HepG2 (cell line): ENCODE results near the gene MEPE. TPM values are rescaled to one million over a fixed set of nuclear protein-coding genes. Genes with fewer than 3 reads are reported as not detected.

Experiments
- ATAC-seq: fragments of 200-7000 bp; cut with Tn5 transposase; 3 replicates; pipeline ENCODE4 v1.9.1; 2020; ENCODE audit warnings: mild to moderate bottlenecking, moderate library complexity
- BruUV-seq: library from RNA; stranded (reverse); fragments of 400-500 nt; replicated peaks from 2 replicates; lab custom pipeline; 2021; lab: Mats Ljungman, UMichigan
- CTCF ChIA-PET: fragments of 300-600 bp; formaldehyde crosslinking; extraction: SDS; loops from one replicate; lab custom pipeline; 2021; ENCODE audit warnings: low total read pairs, inconsistent platforms, low intra/inter-chr PET ratio; lab: Yijun Ruan, JAX
- POLR2A ChIA-PET: fragments of 350-600 bp; sonication (Branson Sonifier 250); formaldehyde crosslinking; loops from one replicate; lab custom pipeline; 2020; ENCODE audit warnings: antibody characterized with exemption, inconsistent platforms; lab: Yijun Ruan, JAX
- DNase-seq: peaks from one replicate; pipeline ENCODE4 v3.0.0-alpha.2; 2015; ENCODE audit warnings: low spot score
- FAIRE-seq: peaks from 3 replicates; lab custom pipeline; 2011; peaks lifted over from hg19 to GRCh38; lab: Jason Lieb, UNC
- H2AFZ ChIP-seq: one replicate; pipeline ENCODE4 v1.6.1; 2011; ENCODE audit warnings: low read length, inconsistent platforms
- H3K27ac ChIP-seq: fragments of 300-600 bp; 3 replicates; pipeline ENCODE4 v1.8.0; 2011; ENCODE audit warnings: mixed run types, mild to moderate bottlenecking, mixed read lengths, low read length, inconsistent platforms; ENCODE audit not compliant: insufficient read depth; ENCODE audit errors: extremely low read length
- H3K27me3 ChIP-seq, 2 experiments: fragments of 200-600 bp in 1 of 2; 2 replicates in 1 of 2; 3 replicates in 1 of 2; pipeline versions ENCODE4 v1.6.0 to v1.8.0; 2011; ENCODE audit warnings: low read length in 2 of 2, mild to moderate bottlenecking in 2 of 2, moderate library complexity in 2 of 2, inconsistent platforms in 1 of 2; ENCODE audit not compliant: insufficient read depth in 2 of 2, control insufficient read depth in 1 of 2
- H3K36me3 ChIP-seq, 2 experiments: fragments of 200-600 bp in 1 of 2; replicated peaks in 1 of 2; 2 replicates in 1 of 2; 3 replicates in 1 of 2; pipeline versions ENCODE4 v1.5.1 to v1.8.0; 2011; ENCODE audit warnings: low read length in 2 of 2, inconsistent platforms in 1 of 2; ENCODE audit not compliant: insufficient read depth in 2 of 2, control insufficient read depth in 1 of 2
- H3K4me1 ChIP-seq: 2 replicates; pipeline ENCODE4 v1.5.1; 2012; ENCODE audit warnings: low read length, inconsistent platforms; ENCODE audit not compliant: insufficient read depth
- H3K4me2 ChIP-seq: 2 replicates; pipeline ENCODE4 v1.6.0; 2011; ENCODE audit warnings: low read depth, low read length, inconsistent platforms
- H3K4me3 ChIP-seq, 3 experiments: fragments of 200-600 bp in 1 of 3; sonication (generic), shearing (Covaris generic) in 1 of 3; replicated peaks in 1 of 3; 2 replicates each; pipeline ENCODE4 v1.5.1; 2011 to 2016; ENCODE audit warnings: low read length in 3 of 3, inconsistent platforms in 2 of 3, low read depth in 2 of 3, mild to moderate bottlenecking in 2 of 3, control low read depth in 1 of 3, mixed read lengths in 1 of 3; ENCODE audit not compliant: insufficient read depth in 1 of 3
- H3K79me2 ChIP-seq: one replicate; pipeline ENCODE4 v1.6.1; 2011; ENCODE audit warnings: low read length, inconsistent platforms; ENCODE audit not compliant: insufficient read depth
- H3K9ac ChIP-seq: 2 replicates; pipeline ENCODE4 v1.6.0; 2011; ENCODE audit warnings: mild to moderate bottlenecking, low read depth, low read length, inconsistent platforms; ENCODE audit not compliant: insufficient read depth
- H3K9me3 ChIP-seq: 2 replicates; pipeline ENCODE4 v1.5.1; 2012; ENCODE audit warnings: mild to moderate bottlenecking, low read length
- H4K20me1 ChIP-seq: 2 replicates; pipeline ENCODE4 v1.6.0; 2011; ENCODE audit warnings: inconsistent platforms, mild to moderate bottlenecking, low read length, moderate library complexity; ENCODE audit not compliant: insufficient read depth
- ARID2 ChIP-seq: sonication (generic); formaldehyde crosslinking; IDR thresholded peaks from 2 replicates; pipeline ENCODE4 v1.8.1; 2022; ENCODE audit warnings: mild to moderate bottlenecking, missing genetic modification reagents, borderline replicate concordance
- MTA3 ChIP-seq: sonication (generic); formaldehyde crosslinking; IDR thresholded peaks from 2 replicates; pipeline ENCODE4 v1.4.0; 2020; ENCODE audit warnings: missing genetic modification reagents
- PAF1 ChIP-seq: IDR thresholded peaks from 2 replicates; pipeline ENCODE4 v1.6.1; 2016; ENCODE audit warnings: missing genetic modification reagents, missing compliant biosample characterization
- POLR2AphosphoS2 ChIP-seq: IDR thresholded peaks from 2 replicates; pipeline ENCODE4 v1.6.1; 2011; ENCODE audit warnings: low read depth, low read length, improper control_type of control experiment
- SMYD3 ChIP-seq: sonication (generic); formaldehyde crosslinking; IDR thresholded peaks from 2 replicates; pipeline ENCODE4 v1.8.1; 2023; ENCODE audit warnings: mild to moderate bottlenecking, missing genetic modification reagents
- ZNF550 ChIP-seq: sonication (generic); formaldehyde crosslinking; IDR thresholded peaks from 2 replicates; pipeline ENCODE4 v1.4.0; 2020; ENCODE audit warnings: mild to moderate bottlenecking, missing genetic modification reagents, borderline replicate concordance
- ZNF597 ChIP-seq: sonication (generic); formaldehyde crosslinking; IDR thresholded peaks from 2 replicates; pipeline ENCODE4 v1.5.0; 2020; ENCODE audit warnings: missing genetic modification reagents
- ZNF619 ChIP-seq: sonication (generic); formaldehyde crosslinking; IDR thresholded peaks from 2 replicates; pipeline ENCODE4 v1.4.0; 2020; ENCODE audit warnings: mild to moderate bottlenecking, missing genetic modification reagents
- ZNF777 ChIP-seq: sonication (generic); formaldehyde crosslinking; IDR thresholded peaks from 2 replicates; pipeline ENCODE4 v1.4.0; 2020; ENCODE audit warnings: missing genetic modification reagents
- WGBS: methylation state at CpG from one replicate; pipeline ENCODE4 v1.1.6; 2017; ENCODE audit warnings: low lambda C conversion rate; 5-methylcytosine and 5-hydroxymethylcytosine counted together
- in situ Hi-C: cut with HindIII; loops from 2 replicates; pipeline ENCODE4 v1.10.0; 2017; ENCODE audit warnings: low pct_unique_long_range_greater_than_20kb; ENCODE audit not compliant: extremely low pct_ligation_motif_present
- intact Hi-C: fragments of 100-400 bp; cut with micrococcal nuclease; formaldehyde crosslinking; loops from one replicate; pipeline ENCODE4 v1.10.0; 2022; ENCODE audit not compliant: unreplicated experiment
- polyA plus RNA-seq, 8 experiments: library from polyadenylated mRNA; depleted of rRNA in 3 of 8; stranded (reverse) in 7 of 8; unstranded in 1 of 8; fragments of >200 nt; fragmentation: Illumina TruSeq in 4 of 8; extraction: Trizol in 4 of 8; gene quantifications; 2 replicates each; pipeline versions ENCODE4 v1.2.1 to v1.2.3, GENCODE V29; 2011 to 2016; ENCODE audit warnings: low read depth in 4 of 8, missing spikeins in 1 of 8, mixed read lengths in 1 of 8; ENCODE audit not compliant: insufficient read depth in 1 of 8
- total RNA-seq, 5 experiments: library from RNA; depleted of rRNA; stranded (reverse); fragments of >200 nt; fragmentation: Illumina TruSeq; extraction: Trizol; gene quantifications; 2 replicates each; pipeline ENCODE4 v1.2.3, GENCODE V29; 2016; ENCODE audit warnings: low read depth in 1 of 5
- TF ChIP-seq, protein P1 (sequence below): sonication (generic); formaldehyde crosslinking; IDR thresholded peaks from 2 replicates; pipeline ENCODE4 v1.8.0; 2022; ENCODE audit warnings: mild to moderate bottlenecking, missing genetic modification reagents

The MEPE gene
- total and polyA plus RNA-seq, 2 of the 13 experiments (the other 11 are each of a cell fraction or from before 2014, with no cell fraction given): 0.04 TPM; not detected in 1

DNA sequence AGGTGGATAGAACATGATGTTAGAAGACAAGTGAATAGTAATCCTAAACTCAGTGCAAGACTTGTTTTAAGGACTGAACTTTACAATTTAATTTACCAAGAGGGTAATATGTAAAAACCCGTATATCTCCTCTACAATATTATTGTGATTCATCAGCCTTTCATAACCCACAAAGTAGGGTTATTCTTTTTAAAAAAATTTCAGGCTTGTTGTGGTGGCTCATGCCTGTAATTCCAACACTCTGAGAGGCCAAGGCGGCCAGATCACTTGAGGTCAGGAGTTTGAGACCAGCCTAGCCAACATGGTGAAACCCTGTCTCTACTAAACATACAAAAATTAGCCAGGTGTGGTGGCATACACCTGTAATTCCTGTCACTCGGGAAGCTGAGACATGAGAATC, 26.2 kb upstream of the MEPE start:
- no TSS peak for BruUV-seq
- Histone ChIP-seq H2AFZ (no peak overlapping the region), H3K4me3 (no peak overlapping the region), H3K4me1 (no peaks in the 10 kb centered on the region)
- in situ Hi-C loops (no loop called here), intact Hi-C loops (no loop called here)
- FAIRE-seq (no peak), DNase-seq (no peak)
- 17% methylated on average over 3 of the region's 3 CpGs for WGBS
- no peak for TF ChIP-seq ZNF597 (CRISPR knock-in tag)
- TF ChIP-seq SMYD3: no peak
- TF ChIP-seq ZNF550 (CRISPR knock-in tag): no peak
- TF ChIP-seq, protein P1, sequence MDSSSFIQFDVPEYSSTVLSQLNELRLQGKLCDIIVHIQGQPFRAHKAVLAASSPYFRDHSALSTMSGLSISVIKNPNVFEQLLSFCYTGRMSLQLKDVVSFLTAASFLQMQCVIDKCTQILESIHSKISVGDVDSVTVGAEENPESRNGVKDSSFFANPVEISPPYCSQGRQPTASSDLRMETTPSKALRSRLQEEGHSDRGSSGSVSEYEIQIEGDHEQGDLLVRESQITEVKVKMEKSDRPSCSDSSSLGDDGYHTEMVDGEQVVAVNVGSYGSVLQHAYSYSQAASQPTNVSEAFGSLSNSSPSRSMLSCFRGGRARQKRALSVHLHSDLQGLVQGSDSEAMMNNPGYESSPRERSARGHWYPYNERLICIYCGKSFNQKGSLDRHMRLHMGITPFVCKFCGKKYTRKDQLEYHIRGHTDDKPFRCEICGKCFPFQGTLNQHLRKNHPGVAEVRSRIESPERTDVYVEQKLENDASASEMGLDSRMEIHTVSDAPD: no peak
- no peak for TF ChIP-seq PAF1 (CRISPR knock-in tag)
- no peak for TF ChIP-seq POLR2AphosphoS2
- no peak for TF ChIP-seq ZNF777 (CRISPR knock-in tag)
- no peak for TF ChIP-seq MTA3 (CRISPR knock-in tag)
- no peak for TF ChIP-seq ZNF619 (CRISPR knock-in tag)
- no peak for TF ChIP-seq ARID2 (CRISPR knock-in tag)
- TF ChIP-seq, all 625 proteins: peak for 0
- H4K20me1 ChIP-seq: no peaks in the 10 kb centered on the region
- no peak overlapping the region for H3K27ac ChIP-seq
- ATAC-seq: no peak
- H3K9ac ChIP-seq: no peak overlapping the region
- POLR2A ChIA-PET: no interaction called here
- H3K79me2 ChIP-seq: no peaks in the 10 kb centered on the region
- peaks cover 0 to 10% of the 10 kb centered on the region in 2 experiments; a peak in 2 of 5 replicates for H3K27me3 ChIP-seq
- no peaks in the 10 kb centered on the region for H3K36me3 ChIP-seq
- CTCF ChIA-PET: no interaction called here
- no peaks in the 10 kb centered on the region for H3K9me3 ChIP-seq
- H3K4me2 ChIP-seq: no peak overlapping the region
